Gastroesophageal sphincter (tissue), 4 donors: ENCODE measurements around the gene STS. TPM values are rescaled to one million over a fixed set of nuclear protein-coding genes. Genes with fewer than 3 reads are reported as not detected.

Source experiments
- ATAC-seq: fragments of 150-250 bp; one replicate; pipeline ENCODE4 v1.9.1; 2016; ENCODE audit warnings: mild to moderate bottlenecking, moderate library complexity
- H3K27ac ChIP-seq, 4 donors: fragments of 200-600 bp; sonication (generic) in 3 of 4; 1 replicate in 3 of 4; 2 replicates in 1 of 4; pipeline ENCODE4 v1.5.1; 2016 to 2019
- H3K27me3 ChIP-seq: fragments of 200-600 bp; sonication (generic); one replicate; pipeline ENCODE4 v1.5.1; 2019
- H3K36me3 ChIP-seq, 2 donors: fragments of 200-600 bp; sonication (generic); one replicate each; pipeline ENCODE4 v1.5.1; 2019; ENCODE audit warnings: control low read depth in 1 of 2
- H3K4me1 ChIP-seq, 3 donors: fragments of 200-600 bp; sonication (generic); 1 replicate in 2 of 3; 2 replicates in 1 of 3; pipeline ENCODE4 v1.5.1; 2016 to 2019; ENCODE audit warnings: control low read depth in 2 of 3
- H3K4me3 ChIP-seq, 2 donors: fragments of 200-600 bp; sonication (generic); one replicate each; pipeline ENCODE4 v1.5.1; 2019; ENCODE audit warnings: mild to moderate bottlenecking in 1 of 2, moderate library complexity in 1 of 2
- H3K9me3 ChIP-seq, 3 donors: fragments of 200-600 bp; sonication (generic); one replicate each; pipeline ENCODE4 v1.5.1; 2017 to 2019; ENCODE audit warnings: control low read depth in 2 of 3
- CTCF ChIP-seq, 4 experiments: fragments of 200-600 bp in 2 of 4; fragments of 450-650 bp in 2 of 4; sonication (generic) in 1 of 4; IDR thresholded peaks; one replicate each; pipeline ENCODE4 v1.5.1; 2017 to 2019; ENCODE audit warnings: antibody characterized with exemption in 4 of 4, mild to moderate bottlenecking in 2 of 4, moderate library complexity in 2 of 4
- EP300 ChIP-seq: sonication (generic); formaldehyde crosslinking; IDR thresholded peaks from one replicate; pipeline ENCODE4 v1.6.1; 2017; ENCODE audit warnings: antibody characterized with exemption, mild to moderate bottlenecking
- POLR2A ChIP-seq, 2 donors: fragments of 450-650 bp; IDR thresholded peaks; one replicate each; pipeline ENCODE4 v1.6.1; 2017; ENCODE audit warnings: antibody characterized with exemption in 2 of 2, mild to moderate bottlenecking in 2 of 2, moderate library complexity in 1 of 2
- POLR2AphosphoS5 ChIP-seq: sonication (generic); formaldehyde crosslinking; IDR thresholded peaks from one replicate; pipeline ENCODE4 v1.6.1; 2017; ENCODE audit warnings: antibody characterized with exemption
- WGBS, 2 donors: methylation state at CpG; one replicate each; pipeline ENCODE4 v1.1.5; 2018; ENCODE audit warnings: low coverage in 1 of 2; 5-methylcytosine and 5-hydroxymethylcytosine counted together
- total RNA-seq, 4 donors: library from RNA; depleted of rRNA; stranded (reverse); fragments of >200 nt; gene quantifications; one replicate each; pipeline ENCODE4 v1.1.0, GENCODE V29; 2016

The STS gene
- total RNA-seq, 4 donors from 2014 or later, result 4.0 to 9.3 (median 5.7) TPM

DNA sequence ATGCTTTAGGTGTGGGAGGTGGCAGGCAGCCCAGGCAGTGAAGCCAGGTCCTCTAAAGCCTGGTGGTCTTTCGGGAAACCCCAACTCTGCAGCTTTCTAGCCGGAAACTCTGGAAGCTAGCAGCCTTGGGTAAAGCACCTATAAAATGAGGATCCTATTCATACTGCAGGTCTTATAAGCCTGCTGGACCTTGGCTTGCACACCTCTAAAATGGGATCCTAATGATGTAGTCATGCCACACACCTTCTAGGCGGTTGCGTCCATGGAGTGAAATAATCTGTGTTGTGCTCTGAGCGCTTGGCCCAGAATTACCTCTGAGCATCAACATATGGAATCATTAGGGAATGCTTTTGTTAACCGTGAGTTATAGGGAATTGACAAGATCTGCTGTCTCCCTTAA, 36.0 kb upstream of the STS start:
- Histone ChIP-seq H3K4me1 (peaks cover 0 to 22% (median 0%) of the 10 kb centered on the region in 3 donors), H3K36me3 (no peaks in the 10 kb centered on the region), H3K27ac (no peak overlapping the region), H3K9me3 (no peaks in the 10 kb centered on the region), H3K4me3 (no peak overlapping the region), H3K27me3 (no peaks in the 10 kb centered on the region)
- WGBS, 2 donors, result 100% methylated on average over 3 of the region's 6 CpGs
- ATAC-seq, result no peak
- TF ChIP-seq POLR2AphosphoS5 (no peak), POLR2A (IDR thresholded peaks at IDR 0.05) (no peak), CTCF (IDR thresholded peaks at IDR 0.05) (no peak), EP300 (no peak)

DNA sequence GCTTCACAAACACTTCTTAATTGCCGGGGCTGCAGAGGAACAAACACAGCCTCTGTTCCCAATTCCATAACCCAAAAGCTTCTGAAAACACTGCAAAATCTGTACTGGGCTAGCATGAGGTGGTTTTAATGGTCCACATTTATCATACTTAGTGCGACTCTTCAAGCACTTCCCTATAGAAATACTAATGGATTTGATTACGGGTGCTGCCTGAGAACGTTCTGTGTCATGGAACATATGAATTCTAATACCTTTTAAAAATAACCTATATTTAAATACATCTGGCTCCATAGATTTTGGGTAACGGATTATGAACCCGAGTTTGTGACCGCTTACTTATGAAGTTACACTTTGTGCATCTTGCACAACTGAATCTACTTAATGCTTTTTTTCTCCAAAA, 35.4 kb upstream of the STS start:
- ATAC-seq, result no peak
- Histone ChIP-seq H3K4me1 (peaks cover 0 to 22% (median 0%) of the 10 kb centered on the region in 3 donors), H3K27ac (no peak overlapping the region), H3K9me3 (no peaks in the 10 kb centered on the region), H3K27me3 (no peaks in the 10 kb centered on the region), H3K4me3 (no peak overlapping the region), H3K36me3 (no peaks in the 10 kb centered on the region)
- TF ChIP-seq EP300, result no peak
- TF ChIP-seq CTCF (IDR thresholded peaks at IDR 0.05), result no peak
- TF ChIP-seq POLR2AphosphoS5, result no peak
- no peak for TF ChIP-seq POLR2A (IDR thresholded peaks at IDR 0.05)
- 90 to 93% methylated on average over 6 to 7 of the region's 7 CpGs for WGBS, 2 donors

DNA sequence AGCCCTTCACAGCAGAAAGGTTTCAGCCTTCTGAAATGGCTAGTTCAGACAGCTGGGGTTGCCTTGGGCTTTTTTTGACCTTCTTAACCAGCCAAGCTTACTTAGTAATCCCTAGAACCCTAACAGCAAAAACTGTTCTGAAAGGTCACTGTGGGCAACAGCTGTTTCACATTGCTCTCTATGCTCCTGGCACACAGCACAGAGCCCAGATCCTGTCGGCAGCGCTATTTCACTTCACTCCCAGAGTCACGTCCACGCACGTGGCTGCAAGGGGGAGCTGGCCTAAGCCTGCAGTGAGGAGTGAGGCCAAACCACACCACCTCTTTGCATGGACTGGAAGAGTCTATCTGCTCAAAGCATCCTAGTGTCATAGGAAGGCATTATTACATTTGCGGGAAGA, 32.0 kb upstream of the STS start:
- peaks cover 0 to 14% (median 0%) of the 10 kb centered on the region in 3 donors for H3K4me1 ChIP-seq
- H3K9me3 ChIP-seq, result no peaks in the 10 kb centered on the region
- WGBS, 2 donors, result 61% methylated on average over 6 of the region's 6 CpGs; no CpG with 5 or more reads in 1 of the 2 donors
- no peak overlapping the region for H3K27ac ChIP-seq
- no peaks in the 10 kb centered on the region for H3K27me3 ChIP-seq
- no peak overlapping the region for H3K4me3 ChIP-seq
- no peak for TF ChIP-seq CTCF (IDR thresholded peaks at IDR 0.05)
- TF ChIP-seq POLR2A (IDR thresholded peaks at IDR 0.05), result no peak
- TF ChIP-seq POLR2AphosphoS5, result peak; percentile 34
- no peaks in the 10 kb centered on the region for H3K36me3 ChIP-seq
- no peak for ATAC-seq

- peaks cover 0 to 19% (median 0%) of the 10 kb centered on the region in 3 donors for H3K4me1 ChIP-seq
- no peaks in the 10 kb centered on the region for H3K36me3 ChIP-seq
- no peak overlapping the region for H3K4me3 ChIP-seq
- 92% methylated on average over 2 of the region's 3 CpGs; no CpG with 5 or more reads in 1 of the 2 donors for WGBS, 2 donors
- no peak for ATAC-seq
- TF ChIP-seq POLR2AphosphoS5 (no peak), POLR2A (IDR thresholded peaks at IDR 0.05) (no peak), CTCF (IDR thresholded peaks at IDR 0.05) (no peak), EP300 (no peak)
- no peaks in the 10 kb centered on the region for H3K9me3 ChIP-seq
- H3K27me3 ChIP-seq, result no peaks in the 10 kb centered on the region
- no peak overlapping the region for H3K27ac ChIP-seq
Observed at GRCh38 chrX:7116081-7116480, 31.4 kb upstream of the STS start.

DNA sequence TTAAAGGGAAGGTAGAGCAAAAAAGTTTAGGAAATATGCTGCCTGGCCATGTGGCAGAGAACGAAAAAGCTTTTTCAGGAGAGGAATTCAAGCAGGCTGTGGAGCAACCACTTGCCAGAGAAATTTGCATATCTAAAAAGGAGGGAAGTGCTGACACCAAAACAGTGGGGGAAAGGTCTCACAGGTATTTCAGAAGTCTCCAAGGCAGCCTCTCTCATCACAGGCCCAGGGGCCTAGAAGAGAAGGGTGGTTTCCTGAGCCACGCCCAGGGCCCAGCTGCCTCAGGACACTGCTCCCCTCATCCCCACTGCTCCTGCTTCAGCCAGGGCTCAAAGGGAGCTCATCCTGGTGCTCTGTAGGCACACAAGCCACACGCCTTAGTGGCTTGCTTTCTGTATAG, 29.9 kb upstream of the STS start:
- Histone ChIP-seq H3K36me3 (no peaks in the 10 kb centered on the region), H3K4me1 (peaks cover 0 to 26% (median 0%) of the 10 kb centered on the region in 3 donors), H3K4me3 (no peak overlapping the region), H3K27me3 (no peaks in the 10 kb centered on the region), H3K27ac (no peak overlapping the region), H3K9me3 (no peaks in the 10 kb centered on the region)
- TF ChIP-seq POLR2AphosphoS5 (no peak), CTCF (IDR thresholded peaks at IDR 0.05) (no peak), POLR2A (IDR thresholded peaks at IDR 0.05) (no peak), EP300 (no peak)
- 100% methylated on average over 1 to 2 of the region's 3 CpGs for WGBS, 2 donors
- ATAC-seq, result no peak
